Hepatocyte (in vitro differentiated cells): Measurements from ENCODE around the gene BOLA3. TPM values are rescaled to one million over a fixed set of nuclear protein-coding genes. Genes with fewer than 3 reads are reported as not detected.

Experiments used
- DNase-seq: peaks from one replicate; pipeline ENCODE4 v3.0.0-alpha.2; 2016; ENCODE audit warnings: low spot score
- H2AFZ ChIP-seq: fragments of 200-600 bp; sonication (generic); 2 replicates; pipeline ENCODE4 v1.6.0; 2016; ENCODE audit warnings: antibody characterized with exemption, mild to moderate bottlenecking
- H3K27ac ChIP-seq: fragments of 200-600 bp; sonication (generic); 2 replicates; pipeline ENCODE4 v1.5.1; 2016; ENCODE audit warnings: mild to moderate bottlenecking
- H3K27me3 ChIP-seq: fragments of 200-600 bp; sonication (generic); 2 replicates; pipeline ENCODE4 v1.6.1; 2016
- H3K36me3 ChIP-seq: fragments of 200-600 bp; sonication (generic); replicated peaks from 2 replicates; pipeline ENCODE4 v1.5.1; 2016; ENCODE audit warnings: low read depth; ENCODE audit not compliant: insufficient read depth
- H3K4me1 ChIP-seq: fragments of 200-600 bp; sonication (generic); 2 replicates; pipeline ENCODE4 v1.5.1; 2016; ENCODE audit warnings: mild to moderate bottlenecking, moderate library complexity; ENCODE audit not compliant: insufficient read depth
- H3K4me2 ChIP-seq: fragments of 200-600 bp; sonication (generic); 2 replicates; pipeline ENCODE4 v1.6.0; 2016
- H3K4me3 ChIP-seq: fragments of 200-600 bp; sonication (generic); 2 replicates; pipeline ENCODE4 v1.5.1; 2016; ENCODE audit warnings: mild to moderate bottlenecking
- H3K79me2 ChIP-seq: fragments of 200-600 bp; sonication (generic); 2 replicates; pipeline ENCODE4 v1.6.0; 2017; ENCODE audit warnings: mild to moderate bottlenecking
- H3K9me2 ChIP-seq: fragments of 200-600 bp; sonication (generic); replicated peaks from 2 replicates; pipeline ENCODE4 v1.6.0; 2017; ENCODE audit warnings: mild to moderate bottlenecking; ENCODE audit not compliant: insufficient read depth
- H3K9me3 ChIP-seq: fragments of 200-600 bp; sonication (generic); 2 replicates; pipeline ENCODE4 v1.5.1; 2016; ENCODE audit warnings: low read depth, mild to moderate bottlenecking
- H4K20me1 ChIP-seq: fragments of 200-600 bp; sonication (generic); 2 replicates; pipeline ENCODE4 v1.6.0; 2016; ENCODE audit warnings: mild to moderate bottlenecking; ENCODE audit not compliant: insufficient read depth, poor library complexity, severe bottlenecking
- CTCF ChIP-seq: fragments of 200-600 bp; sonication (generic); IDR thresholded peaks from 2 replicates; pipeline ENCODE4 v1.5.1; 2016; ENCODE audit warnings: antibody characterized with exemption, mild to moderate bottlenecking; ENCODE audit not compliant: poor library complexity
- EZH2 ChIP-seq: fragments of 200-600 bp; sonication (generic); IDR thresholded peaks from 2 replicates; pipeline ENCODE4 v1.6.1; 2016; ENCODE audit warnings: antibody characterized with exemption, mild to moderate bottlenecking, borderline replicate concordance
- EZH2phosphoT487 ChIP-seq: fragments of 200-600 bp; sonication (generic); IDR thresholded peaks from one replicate; pipeline ENCODE4 v1.6.1; 2018; ENCODE audit warnings: antibody characterized with exemption, mild to moderate bottlenecking, low read depth, moderate library complexity; ENCODE audit not compliant: unreplicated experiment, severe bottlenecking
- WGBS: methylation state at CpG from one replicate; pipeline ENCODE4 v1.1.6; 2016; ENCODE audit warnings: low lambda C conversion rate; ENCODE audit errors: missing lambda C conversion rate; 5-methylcytosine and 5-hydroxymethylcytosine counted together
- polyA plus RNA-seq: library from polyadenylated mRNA; unstranded; fragments of >200 nt; fragmentation: Nextera tagmentation; extraction: Ambion mirVana; gene quantifications from 2 replicates; pipeline ENCODE4 v1.2.1, GENCODE V29; 2016
- total RNA-seq: library from RNA; depleted of rRNA; stranded (reverse); fragments of >200 nt; gene quantifications from 2 replicates; pipeline ENCODE4 v1.2.3, GENCODE V29; 2014

Gene BOLA3
- total and polyA plus RNA-seq, 2 experiments from 2014 or later = 43.8 to 56.3 TPM

GRCh38 chr2:74119912-74120825 lies 27.5 kb downstream of the BOLA3 start:
- Histone ChIP-seq H3K36me3 (no peaks in the 10 kb centered on the region), H3K9me3 (peaks cover 6% of the 10 kb centered on the region), H3K4me3 (peak overlapping the region; percentile 45), H3K27me3 (no peaks in the 10 kb centered on the region), H3K27ac (peak overlapping the region; percentile 92), H3K4me2 (peak overlapping the region; percentile 69), H3K79me2 (no peaks in the 10 kb centered on the region), H2AFZ (peak overlapping the region; percentile 90), H4K20me1 (no peaks in the 10 kb centered on the region), H3K9me2 (no peaks in the 10 kb centered on the region), H3K4me1 (no peaks in the 10 kb centered on the region)
- TF ChIP-seq CTCF (peak; percentile 51), EZH2 (no peak), EZH2phosphoT487 (no peak)
- peak; percentile 69 for DNase-seq
- 54% methylated on average over 48 of the region's 59 CpGs for WGBS

GRCh38 chr2:74119339-74119738 lies 28.4 kb downstream of the BOLA3 start:
- H3K79me2 ChIP-seq = no peaks in the 10 kb centered on the region
- TF ChIP-seq EZH2 (no peak), CTCF (no peak), EZH2phosphoT487 (no peak)
- no peaks in the 10 kb centered on the region for H3K27me3 ChIP-seq
- H3K4me2 ChIP-seq = peak overlapping the region; percentile 69
- H3K9me2 ChIP-seq = no peaks in the 10 kb centered on the region
- no peaks in the 10 kb centered on the region for H3K36me3 ChIP-seq
- H3K4me3 ChIP-seq = no peak overlapping the region
- H3K27ac ChIP-seq = no peak overlapping the region
- no peaks in the 10 kb centered on the region for H4K20me1 ChIP-seq
- no peak for DNase-seq
- peaks cover 6% of the 10 kb centered on the region for H3K9me3 ChIP-seq
- no peaks in the 10 kb centered on the region for H3K4me1 ChIP-seq
- H2AFZ ChIP-seq = peak overlapping the region; percentile 90

- Histone ChIP-seq H3K4me3 (no peak overlapping the region), H3K9me3 (no peaks in the 10 kb centered on the region), H2AFZ (no peak overlapping the region), H3K79me2 (no peaks in the 10 kb centered on the region), H3K36me3 (no peaks in the 10 kb centered on the region), H3K4me2 (no peak overlapping the region), H3K4me1 (no peaks in the 10 kb centered on the region), H3K27ac (no peak overlapping the region), H3K9me2 (no peaks in the 10 kb centered on the region), H4K20me1 (no peaks in the 10 kb centered on the region), H3K27me3 (no peaks in the 10 kb centered on the region)
- TF ChIP-seq EZH2phosphoT487 (no peak), EZH2 (no peak), CTCF (no peak)
- no peak for DNase-seq
Measured at GRCh38 chr2:74111380-74111779, 36.3 kb downstream of the BOLA3 start.
